ENCODE measurements around the gene SLC6A3. TPM values are rescaled to one million over a fixed set of nuclear protein-coding genes. Genes with fewer than 3 reads are reported as not detected.
"Not testable (repeated sequence)": the region's sequence is repeated elsewhere in the genome, so short reads cannot be mapped to it uniquely, and the experiment has no call there.

Gene SLC6A3
- total RNA-seq, 2 experiments from 2014 or later, result not detected

DNA sequence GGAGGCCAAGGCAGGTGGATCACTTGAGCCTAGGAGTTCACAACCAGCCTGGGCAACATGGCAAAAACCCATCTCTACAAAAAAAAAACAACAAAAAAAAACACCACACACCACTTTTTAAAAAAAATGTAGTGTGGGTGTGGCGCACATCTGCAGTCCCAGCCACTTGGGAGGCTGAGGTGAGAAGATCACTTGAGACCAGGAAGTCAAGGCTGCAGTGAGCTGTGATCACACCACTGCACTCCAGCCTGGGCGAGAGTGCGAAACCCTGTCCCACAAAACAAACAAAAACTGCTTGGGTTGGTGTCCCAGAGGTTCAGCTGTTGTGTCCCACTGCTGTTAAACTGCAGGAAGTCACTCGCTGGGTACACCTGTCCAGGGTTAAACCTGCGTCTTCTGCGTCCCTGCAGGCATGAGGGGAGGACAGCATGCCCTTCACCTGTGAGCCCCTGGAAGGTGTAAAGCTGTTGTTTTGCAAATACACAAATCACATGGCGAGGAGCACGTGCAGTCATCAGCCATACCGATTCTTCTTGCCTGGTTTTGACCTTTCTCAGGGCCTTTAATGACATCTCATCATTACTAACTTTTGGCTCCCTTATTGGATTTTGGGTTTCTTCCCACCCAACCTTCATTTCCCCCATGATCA is 71.1 kb downstream of the SLC6A3 start:
- POLR2A ChIA-PET, result interaction anchor here (1.0 kb wide), 1 partner anchor 243 kb away, joined by 4 read pairs; no protein-coding TSS in a partner anchor
- Histone ChIP-seq H3K4me2 (ENCODE audit: low read length) (no peak overlapping the region), H3K79me2 (ENCODE audit: insufficient read depth, low read depth, low read length) (no peaks in the 10 kb centered on the region), H4K20me1 (ENCODE audit: insufficient read depth, low read length) (no peaks in the 10 kb centered on the region), H3K36me3 (ENCODE audit: insufficient read depth, low read length) (no peaks in the 10 kb centered on the region), H3K9me3 (ENCODE audit: low read length) (no peaks in the 10 kb centered on the region), H3K27ac (ENCODE audit: low read depth, low read length, poor library complexity, severe bottlenecking) (no peak overlapping the region), H3K4me1 (ENCODE audit: insufficient read depth, low read length, poor library complexity, severe bottlenecking) (peaks cover 20% of the 10 kb centered on the region), H2AFZ (ENCODE audit: low read length) (no peak overlapping the region), H3K4me3 (ENCODE audit: low read depth, low read length, poor library complexity, severe bottlenecking) (no peak overlapping the region), H3K9me2 (ENCODE audit: insufficient read depth, low read length) (no peaks in the 10 kb centered on the region)
- BruUV-seq (replicated peaks), result no TSS peak
- intact Hi-C loops (cut with micrococcal nuclease; ENCODE audit: unreplicated experiment), result no loop called here
- CTCF ChIA-PET (ENCODE audit: unreplicated experiment), result no interaction called here
- TF ChIP-seq, protein P1, sequence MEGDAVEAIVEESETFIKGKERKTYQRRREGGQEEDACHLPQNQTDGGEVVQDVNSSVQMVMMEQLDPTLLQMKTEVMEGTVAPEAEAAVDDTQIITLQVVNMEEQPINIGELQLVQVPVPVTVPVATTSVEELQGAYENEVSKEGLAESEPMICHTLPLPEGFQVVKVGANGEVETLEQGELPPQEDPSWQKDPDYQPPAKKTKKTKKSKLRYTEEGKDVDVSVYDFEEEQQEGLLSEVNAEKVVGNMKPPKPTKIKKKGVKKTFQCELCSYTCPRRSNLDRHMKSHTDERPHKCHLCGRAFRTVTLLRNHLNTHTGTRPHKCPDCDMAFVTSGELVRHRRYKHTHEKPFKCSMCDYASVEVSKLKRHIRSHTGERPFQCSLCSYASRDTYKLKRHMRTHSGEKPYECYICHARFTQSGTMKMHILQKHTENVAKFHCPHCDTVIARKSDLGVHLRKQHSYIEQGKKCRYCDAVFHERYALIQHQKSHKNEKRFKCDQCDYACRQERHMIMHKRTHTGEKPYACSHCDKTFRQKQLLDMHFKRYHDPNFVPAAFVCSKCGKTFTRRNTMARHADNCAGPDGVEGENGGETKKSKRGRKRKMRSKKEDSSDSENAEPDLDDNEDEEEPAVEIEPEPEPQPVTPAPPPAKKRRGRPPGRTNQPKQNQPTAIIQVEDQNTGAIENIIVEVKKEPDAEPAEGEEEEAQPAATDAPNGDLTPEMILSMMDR (conservative IDR thresholded peaks at IDR 0.05; ENCODE audit: low read length), result no peak
- TF ChIP-seq EZH2phosphoT487 (IDR thresholded peaks at IDR 0.05; ENCODE audit: borderline replicate concordance, low read depth, low read length), result no peak
- DNase-seq (ENCODE audit: low spot score), result no peak

DNA sequence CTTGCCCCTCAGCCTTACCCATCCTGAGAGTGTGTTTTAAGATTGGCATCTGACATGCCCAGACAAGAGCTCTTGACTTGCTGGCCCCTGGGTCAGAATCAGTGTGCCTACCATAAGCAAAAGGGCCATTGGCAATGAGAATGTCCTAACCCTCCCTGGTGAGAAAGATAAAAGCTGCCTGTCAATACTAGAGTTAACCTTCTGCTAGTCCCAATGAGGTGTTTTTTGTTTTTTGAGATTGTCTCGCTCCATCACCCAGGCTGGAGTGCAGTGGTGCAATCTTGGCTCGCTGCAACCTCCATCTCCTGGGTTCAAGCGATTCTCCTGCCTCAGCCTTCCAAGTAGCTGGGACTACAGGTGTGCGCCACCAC is 73.3 kb downstream of the SLC6A3 start:
- Histone ChIP-seq H3K4me1 (ENCODE audit: insufficient read depth, low read length, poor library complexity, severe bottlenecking) (peaks cover 30% of the 10 kb centered on the region), H2AFZ (ENCODE audit: low read length) (peak overlapping the region; percentile 39; the same call in 1 of the 2 replicates), H3K4me3 (ENCODE audit: low read depth, low read length, poor library complexity, severe bottlenecking) (peak overlapping the region; percentile 7), H3K27ac (ENCODE audit: low read depth, low read length, poor library complexity, severe bottlenecking) (peak overlapping the region; percentile 25), H3K4me2 (ENCODE audit: low read length) (peak overlapping the region; percentile 55)
- POLR2A ChIA-PET, result interaction anchor here (0.5 to 1.0 kb wide), 3 partner anchors 22 to 121 kb away, joined by 4 to 5 read pairs (median 4); no protein-coding TSS in a partner anchor
- H4K20me1 ChIP-seq (ENCODE audit: insufficient read depth, low read length); DNase-seq (ENCODE audit: low spot score); H3K9me3 ChIP-seq (ENCODE audit: low read length); H3K36me3 ChIP-seq (ENCODE audit: insufficient read depth, low read length); intact Hi-C loops (cut with micrococcal nuclease; ENCODE audit: unreplicated experiment); BruUV-seq (replicated peaks); H3K79me2 ChIP-seq (ENCODE audit: insufficient read depth, low read depth, low read length); CTCF ChIA-PET (ENCODE audit: unreplicated experiment); H3K9me2 ChIP-seq (ENCODE audit: insufficient read depth, low read length): not testable (repeated sequence)

DNA sequence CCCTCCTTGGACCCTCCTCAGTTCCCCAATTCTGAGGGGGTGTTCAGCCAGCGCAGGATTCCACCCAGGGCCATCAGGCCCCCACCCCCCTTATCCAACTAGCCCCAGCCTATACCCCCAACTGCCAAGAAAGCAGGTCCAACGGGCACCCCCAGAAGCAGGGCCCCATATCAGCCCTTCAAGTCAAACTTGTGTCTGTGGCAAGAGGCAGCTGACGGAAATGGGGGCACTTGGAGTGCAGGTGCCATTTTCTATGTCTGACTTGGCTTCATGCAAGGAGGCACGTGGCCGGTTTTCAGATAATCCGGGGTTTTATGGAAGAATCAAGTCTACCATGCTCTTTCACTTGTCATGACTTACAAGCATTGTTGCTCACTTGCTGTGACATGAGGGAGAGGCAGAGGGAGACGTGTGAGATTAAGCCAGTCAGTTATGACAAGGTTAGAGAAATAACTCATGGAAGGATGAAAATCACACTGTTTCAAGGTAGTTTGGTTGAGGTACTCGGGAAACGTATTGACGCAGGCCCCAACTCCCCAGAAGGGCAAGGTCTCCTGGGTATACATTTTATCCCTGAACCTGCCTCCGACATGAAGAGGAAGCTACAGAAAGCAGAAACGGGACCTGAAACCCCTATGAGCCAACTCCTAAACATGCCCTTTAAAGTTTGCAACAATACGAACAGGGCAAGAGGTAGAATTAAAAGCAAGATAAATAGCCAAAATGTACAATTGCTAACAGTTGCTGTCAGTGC is 73.8 kb downstream of the SLC6A3 start:
- DNase-seq (ENCODE audit: low spot score), result peak; percentile 59
- BruUV-seq (replicated peaks), result no TSS peak
- Histone ChIP-seq H3K4me3 (ENCODE audit: low read depth, low read length, poor library complexity, severe bottlenecking) (peak overlapping the region; percentile 7), H3K4me2 (ENCODE audit: low read length) (peak overlapping the region; percentile 55), H3K9me3 (ENCODE audit: low read length) (no peaks in the 10 kb centered on the region), H3K79me2 (ENCODE audit: insufficient read depth, low read depth, low read length) (no peaks in the 10 kb centered on the region), H3K36me3 (ENCODE audit: insufficient read depth, low read length) (no peaks in the 10 kb centered on the region), H3K27ac (ENCODE audit: low read depth, low read length, poor library complexity, severe bottlenecking) (peak overlapping the region; percentile 25), H2AFZ (ENCODE audit: low read length) (peak overlapping the region; percentile 39; the same call in 1 of the 2 replicates), H4K20me1 (ENCODE audit: insufficient read depth, low read length) (no peaks in the 10 kb centered on the region), H3K4me1 (ENCODE audit: insufficient read depth, low read length, poor library complexity, severe bottlenecking) (peaks cover 36% of the 10 kb centered on the region), H3K9me2 (ENCODE audit: insufficient read depth, low read length) (no peaks in the 10 kb centered on the region)
- no peak for TF ChIP-seq EZH2phosphoT487 (IDR thresholded peaks at IDR 0.05; ENCODE audit: borderline replicate concordance, low read depth, low read length)
- TF ChIP-seq, protein P1 (conservative IDR thresholded peaks at IDR 0.05; ENCODE audit: low read length), result no peak
- intact Hi-C loops (cut with micrococcal nuclease; ENCODE audit: unreplicated experiment), result no loop called here
- ChIA-PET POLR2A (interaction anchor here (0.5 to 1.0 kb wide), 2 partner anchors 24 to 121 kb away, joined by 4 to 5 read pairs; no protein-coding TSS in a partner anchor), CTCF (ENCODE audit: unreplicated experiment) (no interaction called here)

Measured in OCI-LY7 (cell line).